GM19397 (cell line): ENCODE measurements around the gene WDFY4.

Experiments
- ATAC-seq: cut with Tn5 transposase; IDR thresholded peaks from one replicate; pipeline ENCODE4 v1.9.1; 2021; ENCODE audit warnings: mild to moderate bottlenecking, moderate library complexity; ENCODE audit not compliant: unreplicated experiment

The WDFY4 gene

GRCh38 chr10:48958598-48959190 lies 274.0 kb downstream of the WDFY4 start:
- ATAC-seq: no peak

- no peak for ATAC-seq
These were observed 279.4 kb downstream of the WDFY4 start for GRCh38 chr10:48964038-48964437.

DNA sequence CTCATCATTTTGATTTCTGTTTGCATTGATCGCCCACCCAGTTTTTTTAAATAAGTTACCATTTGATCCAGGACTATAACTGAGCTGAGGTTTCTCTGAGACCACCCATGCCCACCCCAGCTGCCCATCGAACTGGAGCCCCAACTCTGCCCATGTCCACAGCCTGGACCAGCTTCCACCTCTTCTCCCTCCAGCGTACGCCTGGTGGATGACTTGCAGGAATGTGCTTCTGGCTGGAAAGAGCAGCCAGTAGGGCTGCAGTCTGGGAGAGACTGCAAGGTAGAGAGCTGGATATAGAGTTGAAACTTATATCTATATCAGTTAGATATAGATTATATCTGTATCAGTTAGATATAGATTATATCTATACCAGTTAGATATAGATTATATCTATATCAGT lies 280.8 kb downstream of the WDFY4 start:
- ATAC-seq: no peak

DNA sequence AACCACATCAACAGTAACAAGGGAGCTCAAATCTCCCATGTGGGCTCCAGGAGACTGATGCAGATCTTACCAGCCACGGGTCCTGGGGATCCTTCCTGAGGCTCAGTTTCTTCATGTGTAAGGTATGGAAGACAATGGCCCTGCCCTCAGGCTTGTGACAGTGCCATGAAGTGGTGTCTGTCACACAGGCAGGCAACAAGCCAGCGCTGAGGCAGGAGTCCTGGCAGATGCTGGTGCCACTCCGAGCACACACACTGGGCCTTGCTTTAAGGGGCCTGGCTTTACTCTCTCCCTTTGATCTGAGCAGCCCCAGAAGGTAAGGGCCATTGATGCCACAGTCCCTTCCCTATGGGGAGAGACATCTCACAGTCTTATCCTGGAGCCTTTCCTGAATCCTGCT lies 283.4 kb downstream of the WDFY4 start:
- ATAC-seq: no peak

DNA sequence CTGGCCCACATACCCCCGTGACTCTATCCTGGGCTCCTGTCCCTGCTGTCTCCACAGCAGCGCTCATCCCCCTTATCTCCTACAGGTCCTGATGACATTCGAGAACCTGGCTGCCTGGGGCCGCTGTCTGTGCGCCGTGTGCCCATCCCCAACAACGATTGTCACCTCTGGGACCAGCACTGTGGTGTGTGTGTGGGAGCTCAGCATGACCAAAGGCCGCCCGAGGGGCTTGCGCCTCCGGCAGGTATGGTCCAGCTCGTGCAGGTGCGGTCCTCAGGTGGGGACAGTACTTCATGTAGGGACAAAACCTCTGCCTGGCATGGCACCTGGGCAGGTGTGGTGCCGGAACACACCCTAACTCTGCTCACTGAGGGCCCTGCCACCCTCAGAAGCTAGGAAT lies 285.4 kb downstream of the WDFY4 start:
- ATAC-seq: no peak

GRCh38 chr10:48970654-48971053 lies 286.0 kb downstream of the WDFY4 start:
- ATAC-seq: no peak

DNA sequence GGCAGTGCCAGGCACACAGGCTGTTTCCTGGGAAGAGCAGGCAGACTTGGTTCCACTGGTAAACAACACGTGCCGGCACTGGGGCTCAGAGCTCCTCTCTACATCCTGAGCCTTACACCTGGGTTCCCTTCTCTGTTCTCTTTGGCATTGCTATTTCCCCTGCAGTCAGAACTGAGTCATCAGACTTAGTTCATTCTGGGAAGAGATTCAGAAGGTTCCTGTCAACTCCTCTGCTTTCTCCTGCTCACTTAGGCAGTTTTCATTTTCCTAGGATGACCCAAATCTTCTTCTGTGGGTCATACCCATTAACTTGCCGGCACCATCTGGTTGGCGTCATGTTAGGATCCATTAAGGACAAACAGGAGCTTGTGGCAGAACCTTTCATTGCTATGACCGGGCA lies 288.4 kb downstream of the WDFY4 start:
- ATAC-seq: no peak

DNA sequence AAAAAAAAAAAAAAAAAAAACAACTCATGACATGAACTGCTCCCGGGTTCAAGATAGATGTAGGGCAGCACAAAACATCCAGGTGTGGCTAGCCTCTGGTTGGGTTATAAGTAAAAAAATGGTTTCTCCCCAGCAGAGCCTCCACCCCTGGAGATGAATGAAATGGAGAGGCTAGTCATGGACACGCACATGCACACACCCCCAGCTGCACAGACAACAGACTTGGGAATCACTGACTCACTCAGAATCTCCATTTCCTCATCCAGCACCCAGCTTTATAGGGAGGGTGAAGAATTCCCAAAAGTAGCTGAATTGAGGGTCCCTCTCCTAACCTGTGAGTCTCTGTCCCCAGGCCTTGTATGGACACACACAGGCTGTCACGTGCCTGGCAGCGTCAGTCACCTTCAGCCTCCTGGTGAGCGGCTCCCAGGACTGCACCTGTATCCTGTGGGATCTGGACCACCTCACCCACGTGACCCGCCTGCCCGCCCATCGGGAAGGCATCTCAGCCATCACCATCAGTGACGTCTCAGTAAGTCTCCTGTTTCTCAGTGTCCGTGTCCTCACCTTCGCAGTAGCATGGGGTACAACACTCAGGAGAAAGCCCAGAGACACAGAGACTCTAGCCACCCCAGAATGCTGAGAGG lies 290.0 kb downstream of the WDFY4 start:
- ATAC-seq: no peak

DNA sequence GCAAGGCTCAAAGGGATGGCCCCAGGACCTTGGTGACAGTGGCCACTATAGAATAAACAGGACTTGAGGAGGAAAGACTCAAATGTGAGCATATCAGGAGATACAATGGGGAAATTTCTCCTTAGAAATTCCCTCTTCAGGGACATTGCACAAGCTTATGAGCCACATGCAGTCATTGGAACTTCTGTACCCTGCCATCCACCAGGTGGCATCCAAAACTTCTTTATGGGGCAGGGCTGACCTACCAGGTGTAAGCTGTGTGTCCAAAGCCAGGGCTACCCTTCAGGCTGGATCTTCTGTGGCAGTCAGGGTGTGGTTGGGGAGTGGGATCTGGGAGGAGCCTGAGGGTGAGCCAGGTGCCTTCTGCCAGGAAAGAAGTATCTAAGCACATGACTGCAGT lies 291.5 kb downstream of the WDFY4 start:
- no peak for ATAC-seq

DNA sequence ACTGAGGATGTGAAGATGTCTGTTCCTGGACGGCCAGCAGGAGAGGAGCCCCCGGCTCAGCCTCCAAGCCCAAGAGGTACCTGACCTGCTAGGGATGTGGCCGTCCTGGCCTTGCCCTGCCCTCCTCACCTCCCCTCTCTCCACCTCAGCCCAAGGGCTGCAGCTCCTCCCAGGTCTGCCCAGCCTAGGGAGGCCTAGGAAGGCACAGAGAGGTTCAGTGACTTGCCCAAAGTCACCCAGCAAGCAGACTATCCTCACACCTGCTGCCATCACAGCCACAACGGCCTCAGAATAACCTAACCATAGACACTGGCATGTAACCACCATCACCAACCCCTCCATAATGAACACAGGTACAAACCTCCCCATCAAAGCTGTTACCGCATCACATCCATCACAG lies 293.6 kb downstream of the WDFY4 start:
- ATAC-seq: no peak

DNA sequence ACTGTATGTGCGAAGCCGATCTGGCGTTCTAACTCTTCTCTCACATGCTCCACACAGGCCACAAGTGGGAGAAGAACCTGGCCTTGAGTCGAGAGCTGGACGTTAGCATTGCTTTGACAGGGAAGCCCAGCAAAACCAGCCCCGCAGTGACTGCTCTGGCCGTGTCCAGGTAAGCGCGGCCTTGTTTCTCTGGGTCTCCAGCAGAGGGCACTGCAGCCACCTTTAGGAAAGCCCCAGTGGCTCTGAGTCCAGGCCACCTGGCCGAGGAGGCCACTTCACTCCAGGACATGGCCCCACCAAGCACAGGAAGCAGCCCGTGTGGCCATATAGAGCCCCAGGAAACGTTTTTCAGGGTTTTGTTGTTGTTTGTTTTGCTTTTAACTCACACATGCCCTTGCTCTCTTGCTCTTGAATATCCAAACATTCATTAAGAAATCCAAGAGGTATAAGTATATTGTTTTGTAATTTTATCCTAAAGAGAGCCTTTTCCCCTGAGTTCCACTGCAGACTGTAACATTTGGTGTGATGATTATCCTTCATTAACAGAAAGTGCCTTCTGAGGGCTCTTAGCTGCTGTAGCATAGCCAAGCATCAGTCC lies 296.7 kb downstream of the WDFY4 start:
- no peak for ATAC-seq

DNA sequence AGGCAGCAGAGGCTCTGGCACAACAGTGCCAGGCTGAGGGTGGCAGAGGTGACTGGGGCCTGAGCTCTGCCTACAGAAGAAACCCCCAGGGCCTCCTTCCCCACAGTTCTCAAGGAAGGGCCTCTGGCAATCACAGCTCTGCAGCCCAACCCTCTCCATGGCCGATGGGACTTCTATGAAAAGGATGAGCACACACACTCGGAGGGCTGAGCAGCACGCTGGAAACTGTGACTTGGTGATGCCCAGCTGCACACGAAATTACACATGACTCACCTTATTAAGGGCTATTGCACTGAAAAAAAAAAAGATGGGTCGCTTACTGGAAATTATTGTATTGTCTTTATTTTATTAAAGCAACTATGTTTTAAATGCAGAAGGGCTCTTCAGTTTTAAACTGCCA lies 297.9 kb downstream of the WDFY4 start:
- no peak for ATAC-seq

DNA sequence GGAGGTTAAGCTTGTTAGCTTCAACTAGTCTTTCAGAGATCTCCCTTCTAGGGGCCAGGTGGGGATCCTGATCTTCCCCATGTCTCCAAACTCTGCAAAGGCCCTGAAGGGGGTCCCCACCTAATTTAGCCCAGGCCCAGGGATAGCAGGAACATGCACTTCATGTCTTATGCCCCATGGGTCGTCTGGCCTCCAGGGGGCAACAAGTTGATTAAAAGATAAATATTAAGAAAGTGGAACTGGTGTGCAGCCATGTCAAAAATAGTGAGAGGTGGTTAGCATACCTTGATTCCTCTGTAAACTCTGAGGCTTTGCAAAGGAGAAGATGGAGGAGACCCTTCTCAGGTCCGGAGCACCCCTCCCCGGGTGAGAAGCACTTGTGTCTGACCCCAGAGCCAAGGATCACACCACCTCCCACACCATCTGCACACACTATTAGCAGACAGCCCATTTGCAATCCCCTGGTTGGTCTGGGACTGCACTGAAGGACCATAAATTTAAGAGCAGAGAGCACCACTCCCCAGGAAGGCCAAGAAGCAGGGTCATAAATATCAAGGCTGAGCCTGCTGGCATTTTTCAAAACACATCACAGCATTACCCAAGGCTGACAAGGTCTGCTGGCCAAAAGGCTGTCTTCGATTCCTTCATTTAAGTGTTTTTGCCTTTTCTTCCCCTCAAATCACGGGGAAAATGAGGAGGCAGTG lies 299.1 kb downstream of the WDFY4 start:
- no peak for ATAC-seq

DNA sequence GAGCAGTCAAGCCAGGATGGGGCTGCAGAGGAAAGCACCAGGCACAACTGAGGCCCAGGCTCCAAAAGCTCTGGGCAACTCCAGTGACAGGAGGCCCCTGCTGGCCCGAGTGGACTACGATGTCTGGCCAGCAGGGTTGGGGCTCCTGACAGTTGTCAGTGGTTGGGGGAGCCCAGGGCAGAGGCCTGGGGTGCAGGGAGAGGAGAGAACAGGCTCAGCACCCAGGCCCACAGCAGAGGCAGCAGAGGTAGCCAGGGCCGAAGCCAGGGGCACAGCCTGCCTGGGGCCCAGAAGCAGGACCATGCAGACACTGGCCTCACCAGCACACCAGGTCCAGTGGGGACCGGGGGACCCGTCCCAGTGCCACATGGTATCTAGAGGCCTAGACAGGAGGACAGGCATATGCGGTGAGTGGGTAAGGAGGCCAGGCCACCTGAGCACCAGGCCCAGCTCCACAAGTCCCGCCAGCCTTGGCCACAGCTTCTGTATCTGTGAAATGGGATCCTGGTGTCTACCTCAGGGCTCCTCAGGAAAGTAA lies 301.0 kb downstream of the WDFY4 start:
- ATAC-seq: no peak

DNA sequence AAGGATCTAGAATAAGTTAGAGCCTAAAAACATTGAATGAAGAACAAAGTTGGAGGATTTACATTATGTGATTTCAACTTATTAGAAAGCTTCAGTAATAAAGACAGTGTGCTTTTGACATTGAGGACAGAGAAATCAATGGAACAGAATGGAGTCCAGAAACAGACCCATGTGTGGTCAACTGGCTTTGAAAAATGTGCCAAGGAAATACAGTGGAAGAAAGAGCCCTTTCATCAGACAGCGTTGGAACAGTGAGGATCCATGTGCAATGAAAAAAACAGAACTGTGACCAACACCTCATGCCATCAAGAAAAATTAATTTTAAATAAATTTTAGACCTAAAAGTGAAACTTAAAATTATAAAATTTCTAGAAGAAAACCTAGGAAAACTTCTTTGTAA lies 305.6 kb downstream of the WDFY4 start:
- ATAC-seq: no peak

DNA sequence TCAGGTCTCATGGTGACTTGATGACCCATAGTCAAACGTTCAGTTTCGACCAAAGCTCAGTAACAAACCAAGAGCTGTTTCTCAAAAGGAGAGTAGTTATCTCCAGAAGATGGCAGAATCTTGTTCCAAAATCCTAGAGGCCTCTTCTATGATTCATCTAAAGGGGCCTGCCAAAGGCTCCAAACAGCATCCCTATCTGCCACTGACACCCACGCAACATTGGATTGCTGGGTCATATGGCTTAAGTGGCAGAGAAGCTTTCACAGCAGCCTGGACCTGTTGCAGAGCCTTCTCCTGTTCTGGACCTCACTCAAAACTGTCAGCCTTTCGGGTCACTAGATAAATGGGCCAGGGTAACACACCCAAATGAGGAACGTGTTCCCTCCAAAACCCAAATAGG lies 309.0 kb downstream of the WDFY4 start:
- ATAC-seq: no peak

DNA sequence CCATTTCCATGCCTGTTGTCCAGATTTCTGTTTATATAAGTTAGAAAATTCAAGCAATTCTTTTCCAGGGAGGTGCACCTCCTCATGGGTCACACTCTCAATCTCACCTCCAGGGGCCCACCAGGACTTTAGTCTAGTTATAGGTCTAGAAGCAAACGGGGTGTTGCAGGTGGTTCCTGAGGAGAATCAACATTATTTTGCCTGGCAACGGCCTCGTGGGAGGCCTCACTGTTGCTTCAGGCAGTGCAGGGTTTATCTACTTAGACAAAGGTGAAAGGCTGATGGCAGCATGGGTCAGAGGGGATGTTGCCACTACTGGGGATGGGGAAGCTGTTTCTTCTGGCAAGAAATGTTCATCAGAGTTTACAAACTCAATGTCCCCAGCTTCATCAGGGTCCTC lies 311.7 kb downstream of the WDFY4 start:
- ATAC-seq: no peak

DNA sequence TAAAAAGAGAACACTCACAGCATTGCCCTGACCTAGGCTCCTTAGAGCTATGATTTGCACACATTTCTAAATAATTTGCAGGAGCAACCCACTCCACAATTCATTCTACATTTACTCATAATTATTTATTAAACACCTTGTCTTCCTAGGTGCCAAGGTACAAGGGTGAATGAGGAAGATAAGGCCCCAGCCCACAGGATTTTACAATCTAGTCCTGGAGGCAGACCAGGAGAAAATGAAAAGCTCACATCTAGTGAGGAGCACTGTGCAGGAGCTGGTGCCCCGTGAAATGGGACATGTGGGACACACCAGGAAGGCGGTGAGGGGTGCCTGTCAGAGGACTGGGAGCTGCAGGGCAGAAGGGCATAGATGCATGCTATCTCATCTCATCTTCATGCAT lies 314.7 kb downstream of the WDFY4 start:
- no peak for ATAC-seq

GRCh38 chr10:49000437-49001398 lies 316.0 kb downstream of the WDFY4 start:
- ATAC-seq: no peak

- no peak for ATAC-seq
These were observed 316.7 kb downstream of the WDFY4 start for GRCh38 chr10:49001402-49001801.
